Osteoblast (primary cell): ENCODE data around the gene NDUFAF2. TPM values are rescaled to one million over a fixed set of nuclear protein-coding genes. Genes with fewer than 3 reads are reported as not detected.
A peak's percentile ranks its signal among the peaks of the same experiment; 100 is the strongest.

Experiments
- DNase-seq: peaks from one replicate; pipeline ENCODE4 v3.0.0; 2011; ENCODE audit warnings: low spot score, mixed read lengths; ENCODE audit not compliant: insufficient read length; ENCODE audit errors: missing footprints
- H2AFZ ChIP-seq: 2 replicates; pipeline ENCODE4 v1.6.0; 2011; ENCODE audit warnings: mild to moderate bottlenecking, low read length
- H3K27ac ChIP-seq: 2 replicates; pipeline ENCODE4 v1.5.1; 2011; ENCODE audit warnings: mild to moderate bottlenecking, low read depth, low read length, moderate library complexity
- H3K27me3 ChIP-seq: 2 replicates; pipeline ENCODE4 v1.6.0; 2012; ENCODE audit warnings: mild to moderate bottlenecking, control low read depth, inconsistent platforms, low read length, moderate library complexity; ENCODE audit not compliant: insufficient read depth
- H3K36me3 ChIP-seq: 2 replicates; pipeline ENCODE4 v1.5.1; 2011; ENCODE audit warnings: mild to moderate bottlenecking, low read length, control low read depth, moderate library complexity; ENCODE audit not compliant: insufficient read depth
- H3K4me1 ChIP-seq: 2 replicates; pipeline ENCODE4 v1.5.1; 2011; ENCODE audit warnings: mild to moderate bottlenecking, low read length, control low read depth, moderate library complexity; ENCODE audit not compliant: insufficient read depth
- H3K4me2 ChIP-seq: 2 replicates; pipeline ENCODE4 v1.6.0; 2011; ENCODE audit warnings: mild to moderate bottlenecking, low read length; ENCODE audit not compliant: insufficient read depth
- H3K4me3 ChIP-seq: fragments of 200-600 bp; sonication (generic); 3 replicates; pipeline ENCODE4 v1.5.1; 2012; ENCODE audit warnings: mild to moderate bottlenecking, low read length, inconsistent platforms; ENCODE audit not compliant: insufficient read depth
- H3K79me2 ChIP-seq: 2 replicates; pipeline ENCODE4 v1.6.0; 2012; ENCODE audit warnings: mild to moderate bottlenecking, low read length, control low read depth, inconsistent platforms; ENCODE audit not compliant: insufficient read depth
- H3K9me3 ChIP-seq: 2 replicates; pipeline ENCODE4 v1.5.1; 2011; ENCODE audit warnings: low read depth, low read length, control low read depth
- H4K20me1 ChIP-seq: 2 replicates; pipeline ENCODE4 v1.6.0; 2012; ENCODE audit warnings: mild to moderate bottlenecking, low read length, control low read depth; ENCODE audit not compliant: insufficient read depth
- total RNA-seq: library from RNA; depleted of rRNA; stranded (reverse); fragments of >200 nt; gene quantifications from 2 replicates; pipeline ENCODE4 v1.2.3, GENCODE V29; 2012
- TF ChIP-seq, protein P1 (sequence below): IDR thresholded peaks from 2 replicates; pipeline ENCODE4 v1.5.1; 2011; ENCODE audit warnings: mild to moderate bottlenecking, low read depth, low read length, moderate library complexity; ENCODE audit errors: extremely low read depth

Gene NDUFAF2
- total RNA-seq, 1 donor, result 22.1 TPM

DNA sequence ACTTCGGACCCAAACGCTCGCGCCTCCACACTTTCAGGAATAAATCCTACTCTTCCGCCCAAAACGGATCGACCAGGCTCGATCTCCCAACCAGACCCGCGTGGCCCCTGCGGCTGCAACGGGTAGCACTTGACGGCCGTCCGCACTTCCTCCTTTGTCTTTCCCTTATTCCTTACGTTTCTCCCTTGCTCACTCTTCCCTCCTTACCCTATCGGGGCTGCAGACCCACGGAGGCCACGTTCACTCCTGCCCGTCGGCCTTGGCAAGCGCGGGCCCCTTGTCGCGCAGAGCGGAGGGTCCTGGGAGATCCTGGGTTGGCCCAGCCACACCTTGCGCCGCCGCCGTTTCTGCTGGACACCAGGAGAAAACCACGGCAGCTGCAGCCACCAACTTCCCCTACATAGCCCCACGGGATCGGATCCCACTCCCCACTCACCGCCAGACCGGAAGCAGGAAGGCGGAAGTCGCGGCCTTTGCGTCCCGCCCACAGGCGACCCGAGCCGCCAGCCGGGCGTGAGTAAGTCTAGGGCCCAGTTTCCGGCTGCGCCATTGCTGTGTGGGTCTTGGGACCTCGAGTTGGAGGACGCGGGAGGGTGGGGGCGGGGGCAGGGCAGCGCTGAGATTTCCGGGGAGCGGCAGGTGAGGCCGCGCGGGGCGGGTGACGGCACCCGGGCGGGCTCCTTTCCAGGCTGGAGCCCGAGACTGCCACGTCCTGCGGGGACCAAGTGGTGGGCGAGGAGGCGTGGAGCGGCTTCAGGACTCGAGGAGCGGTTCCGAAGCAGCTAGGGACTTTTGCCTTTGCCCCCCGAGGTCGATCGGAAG, 217.2 kb downstream of the NDUFAF2 start, which contains the start of gene SMIM15:
Gene SMIM15, minus strand, starts transcription at position 459 of the 822 bp plus-strand sequence. CDS start 2,297 bp downstream, outside the sequence.
- Histone ChIP-seq H4K20me1 (no peaks in the 10 kb centered on the region), H3K4me2 (peak within 1 kb of the TSS; percentile 83), H3K27me3 (no peaks in the 10 kb centered on the region), H3K9me3 (no peaks in the 10 kb centered on the region), H3K4me1 (peaks cover 20% of the 10 kb centered on the region), H3K4me3 (peak within 1 kb of the TSS; percentile 97), H3K79me2 (peaks cover 62% of the 10 kb centered on the region), H3K27ac (peak within 1 kb of the TSS; percentile 93), H3K36me3 (peaks cover 17% of the 10 kb centered on the region), H2AFZ (peak within 1 kb of the TSS; percentile 96)
- TF ChIP-seq, protein P1, sequence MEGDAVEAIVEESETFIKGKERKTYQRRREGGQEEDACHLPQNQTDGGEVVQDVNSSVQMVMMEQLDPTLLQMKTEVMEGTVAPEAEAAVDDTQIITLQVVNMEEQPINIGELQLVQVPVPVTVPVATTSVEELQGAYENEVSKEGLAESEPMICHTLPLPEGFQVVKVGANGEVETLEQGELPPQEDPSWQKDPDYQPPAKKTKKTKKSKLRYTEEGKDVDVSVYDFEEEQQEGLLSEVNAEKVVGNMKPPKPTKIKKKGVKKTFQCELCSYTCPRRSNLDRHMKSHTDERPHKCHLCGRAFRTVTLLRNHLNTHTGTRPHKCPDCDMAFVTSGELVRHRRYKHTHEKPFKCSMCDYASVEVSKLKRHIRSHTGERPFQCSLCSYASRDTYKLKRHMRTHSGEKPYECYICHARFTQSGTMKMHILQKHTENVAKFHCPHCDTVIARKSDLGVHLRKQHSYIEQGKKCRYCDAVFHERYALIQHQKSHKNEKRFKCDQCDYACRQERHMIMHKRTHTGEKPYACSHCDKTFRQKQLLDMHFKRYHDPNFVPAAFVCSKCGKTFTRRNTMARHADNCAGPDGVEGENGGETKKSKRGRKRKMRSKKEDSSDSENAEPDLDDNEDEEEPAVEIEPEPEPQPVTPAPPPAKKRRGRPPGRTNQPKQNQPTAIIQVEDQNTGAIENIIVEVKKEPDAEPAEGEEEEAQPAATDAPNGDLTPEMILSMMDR, result no peak
- DNase-seq, result peak; percentile 94

DNA sequence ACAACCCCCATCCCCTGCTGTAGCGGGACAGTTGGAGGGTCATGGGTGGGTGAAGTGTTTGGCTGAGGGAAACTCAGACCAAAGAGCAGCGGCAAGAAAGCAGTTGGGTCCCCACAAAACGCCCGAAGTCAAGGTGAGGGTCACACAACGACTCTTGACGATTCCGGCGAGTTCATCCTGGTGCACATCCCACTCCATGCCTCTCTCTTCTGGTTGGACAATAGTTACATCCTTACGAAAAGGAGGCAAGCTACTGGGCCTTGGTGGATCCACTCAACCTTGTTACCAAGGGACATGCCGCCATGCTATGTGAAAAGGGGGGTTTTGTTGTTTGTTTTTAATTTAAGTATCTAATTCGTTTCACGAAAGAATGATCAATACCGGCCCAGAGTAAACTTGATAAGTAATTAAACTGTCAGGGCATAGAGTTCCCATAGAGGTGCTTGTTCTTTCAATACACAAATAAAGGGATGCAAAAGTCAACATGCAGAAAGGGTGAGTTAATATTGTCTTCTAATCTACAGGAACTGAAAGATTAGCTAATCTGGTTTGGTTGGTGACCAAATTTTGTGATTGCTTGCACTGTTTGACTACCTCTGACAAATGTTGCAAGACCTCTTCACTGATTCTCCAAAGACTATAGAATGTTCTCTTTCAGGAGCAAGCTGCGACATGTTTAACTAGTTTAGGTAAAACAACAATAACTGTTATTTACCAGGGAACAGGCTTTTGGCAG, 218.0 kb downstream of the NDUFAF2 start:
- no peaks in the 10 kb centered on the region for H4K20me1 ChIP-seq
- peaks cover 60% of the 10 kb centered on the region for H3K79me2 ChIP-seq
- H3K4me1 ChIP-seq, result peaks cover 20% of the 10 kb centered on the region
- H3K36me3 ChIP-seq, result peaks cover 16% of the 10 kb centered on the region
- peak; percentile 68 for DNase-seq
- peak overlapping the region; percentile 93 for H3K27ac ChIP-seq
- H3K9me3 ChIP-seq, result no peaks in the 10 kb centered on the region
- TF ChIP-seq, protein P1, result no peak
- H3K4me3 ChIP-seq, result peak overlapping the region; percentile 97
- peak overlapping the region; percentile 83 for H3K4me2 ChIP-seq
- no peaks in the 10 kb centered on the region for H3K27me3 ChIP-seq
- H2AFZ ChIP-seq, result peak overlapping the region; percentile 96

DNA sequence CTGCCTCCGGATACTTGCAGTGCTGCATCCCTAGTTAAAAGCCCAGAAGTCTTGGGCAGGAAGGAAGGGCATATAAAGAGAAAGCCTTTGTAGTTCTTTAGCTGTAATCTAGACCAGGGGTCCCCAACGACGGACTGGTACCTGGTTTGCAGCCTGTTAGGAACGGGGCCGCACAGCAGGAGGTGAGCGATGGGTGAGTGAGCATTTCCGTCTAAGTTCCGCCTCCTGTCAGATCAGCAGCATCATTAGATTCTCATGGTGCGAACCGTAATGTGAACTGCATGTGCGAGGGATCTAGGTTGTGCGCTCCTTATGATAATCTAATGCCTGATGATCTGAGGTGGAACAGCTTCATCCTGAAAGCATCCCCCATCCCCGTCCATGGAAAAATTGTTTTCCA, 218.9 kb downstream of the NDUFAF2 start:
- H3K4me2 ChIP-seq, result peak overlapping the region; percentile 83
- peaks cover 13% of the 10 kb centered on the region for H3K36me3 ChIP-seq
- H3K9me3 ChIP-seq, result no peaks in the 10 kb centered on the region
- H3K79me2 ChIP-seq, result peaks cover 54% of the 10 kb centered on the region
- TF ChIP-seq, protein P1, result no peak
- H3K4me1 ChIP-seq, result peaks cover 20% of the 10 kb centered on the region
- H2AFZ ChIP-seq, result no peak overlapping the region
- DNase-seq, result peak; percentile 6
- no peak overlapping the region for H3K27ac ChIP-seq
- no peaks in the 10 kb centered on the region for H4K20me1 ChIP-seq
- H3K4me3 ChIP-seq, result peak overlapping the region; percentile 97
- no peaks in the 10 kb centered on the region for H3K27me3 ChIP-seq

DNA sequence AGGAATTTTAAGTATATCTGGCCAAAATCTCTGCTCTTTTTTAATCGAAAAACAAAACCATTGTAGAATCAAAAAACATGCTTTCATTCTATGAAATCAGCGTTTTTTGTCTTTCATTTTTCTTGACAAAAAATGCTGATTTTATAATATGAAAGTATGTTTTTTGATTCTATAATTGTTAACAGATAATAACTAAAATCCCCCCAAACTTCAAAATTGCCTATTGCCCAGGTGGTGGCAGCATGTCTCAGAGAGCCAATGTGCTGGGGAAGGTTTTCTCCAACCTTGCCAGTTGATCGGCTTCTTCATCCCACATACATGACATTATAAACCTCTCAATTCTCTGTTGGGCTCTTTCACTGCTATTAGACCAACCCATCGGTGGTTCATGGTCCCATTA, 222.4 kb downstream of the NDUFAF2 start:
- H3K27ac ChIP-seq, result no peak overlapping the region
- H3K36me3 ChIP-seq, result no peaks in the 10 kb centered on the region
- TF ChIP-seq, protein P1, result peak; percentile 68
- H3K4me3 ChIP-seq, result no peak overlapping the region
- no peak overlapping the region for H3K4me2 ChIP-seq
- no peak overlapping the region for H2AFZ ChIP-seq
- peaks cover 12% of the 10 kb centered on the region for H3K4me1 ChIP-seq
- peak; percentile 78 for DNase-seq
- no peaks in the 10 kb centered on the region for H3K9me3 ChIP-seq
- peaks cover 23% of the 10 kb centered on the region for H3K79me2 ChIP-seq
- H4K20me1 ChIP-seq, result no peaks in the 10 kb centered on the region
- no peaks in the 10 kb centered on the region for H3K27me3 ChIP-seq
